Osteoblast (primary cell): Measurements from ENCODE around the gene PHF20. TPM values are rescaled to one million over a fixed set of nuclear protein-coding genes. Genes with fewer than 3 reads are reported as not detected.

Experiments used
- DNase-seq: peaks from one replicate; pipeline ENCODE4 v3.0.0; 2011; ENCODE audit warnings: low spot score, mixed read lengths; ENCODE audit not compliant: insufficient read length; ENCODE audit errors: missing footprints
- H2AFZ ChIP-seq: 2 replicates; pipeline ENCODE4 v1.6.0; 2011; ENCODE audit warnings: mild to moderate bottlenecking, low read length
- H3K27ac ChIP-seq: 2 replicates; pipeline ENCODE4 v1.5.1; 2011; ENCODE audit warnings: mild to moderate bottlenecking, low read depth, low read length, moderate library complexity
- H3K27me3 ChIP-seq: 2 replicates; pipeline ENCODE4 v1.6.0; 2012; ENCODE audit warnings: mild to moderate bottlenecking, control low read depth, inconsistent platforms, low read length, moderate library complexity; ENCODE audit not compliant: insufficient read depth
- H3K36me3 ChIP-seq: 2 replicates; pipeline ENCODE4 v1.5.1; 2011; ENCODE audit warnings: mild to moderate bottlenecking, low read length, control low read depth, moderate library complexity; ENCODE audit not compliant: insufficient read depth
- H3K4me1 ChIP-seq: 2 replicates; pipeline ENCODE4 v1.5.1; 2011; ENCODE audit warnings: mild to moderate bottlenecking, low read length, control low read depth, moderate library complexity; ENCODE audit not compliant: insufficient read depth
- H3K4me2 ChIP-seq: 2 replicates; pipeline ENCODE4 v1.6.0; 2011; ENCODE audit warnings: mild to moderate bottlenecking, low read length; ENCODE audit not compliant: insufficient read depth
- H3K4me3 ChIP-seq: fragments of 200-600 bp; sonication (generic); 3 replicates; pipeline ENCODE4 v1.5.1; 2012; ENCODE audit warnings: mild to moderate bottlenecking, low read length, inconsistent platforms; ENCODE audit not compliant: insufficient read depth
- H3K79me2 ChIP-seq: 2 replicates; pipeline ENCODE4 v1.6.0; 2012; ENCODE audit warnings: mild to moderate bottlenecking, low read length, control low read depth, inconsistent platforms; ENCODE audit not compliant: insufficient read depth
- H3K9me3 ChIP-seq: 2 replicates; pipeline ENCODE4 v1.5.1; 2011; ENCODE audit warnings: low read depth, low read length, control low read depth
- H4K20me1 ChIP-seq: 2 replicates; pipeline ENCODE4 v1.6.0; 2012; ENCODE audit warnings: mild to moderate bottlenecking, low read length, control low read depth; ENCODE audit not compliant: insufficient read depth
- CTCF ChIP-seq: IDR thresholded peaks from 2 replicates; pipeline ENCODE4 v1.5.1; 2011; ENCODE audit warnings: mild to moderate bottlenecking, low read depth, low read length, moderate library complexity; ENCODE audit errors: extremely low read depth
- total RNA-seq: library from RNA; depleted of rRNA; stranded (reverse); fragments of >200 nt; gene quantifications from 2 replicates; pipeline ENCODE4 v1.2.3, GENCODE V29; 2012

PHF20 gene
- total RNA-seq, 1 donor, result 39.1 TPM

- TF ChIP-seq CTCF, result no peak
These were observed 196.3 kb downstream of the PHF20 start, which contains the start of gene CNBD2 for GRCh38 chr20:35967979-35968640. CNBD2 (plus strand) TSS chr20:35968590; CDS start chr20:35968763, 173 bp downstream.

GRCh38 chr20:35968930-35969329 is 197.1 kb downstream of the PHF20 start:
- Histone ChIP-seq H3K9me3 (no peaks in the 10 kb centered on the region), H3K4me2 (no peak overlapping the region)

More at GRCh38 chr20:35967979-35968640, 196.3 kb downstream of the PHF20 start, which contains the start of gene CNBD2:
- DNase-seq, result no peak
- Histone ChIP-seq H3K4me3 (no peak within 1 kb of the TSS), H3K4me1 (no peaks in the 10 kb centered on the region), H3K27ac (no peak within 1 kb of the TSS), H3K4me2 (no peak within 1 kb of the TSS), H4K20me1 (no peaks in the 10 kb centered on the region), H3K36me3 (no peaks in the 10 kb centered on the region), H2AFZ (no peak within 1 kb of the TSS), H3K27me3 (no peaks in the 10 kb centered on the region), H3K9me3 (no peaks in the 10 kb centered on the region), H3K79me2 (no peaks in the 10 kb centered on the region)

GRCh38 chr20:35971981-35972380 is 200.2 kb downstream of the PHF20 start:
- Histone ChIP-seq H3K36me3 (no peaks in the 10 kb centered on the region), H3K27me3 (no peaks in the 10 kb centered on the region), H3K4me2 (no peak overlapping the region), H3K79me2 (no peaks in the 10 kb centered on the region), H4K20me1 (no peaks in the 10 kb centered on the region), H3K9me3 (no peaks in the 10 kb centered on the region), H3K4me3 (no peak overlapping the region), H3K27ac (no peak overlapping the region), H3K4me1 (no peaks in the 10 kb centered on the region), H2AFZ (no peak overlapping the region)
- no peak for TF ChIP-seq CTCF
- DNase-seq, result no peak

More at GRCh38 chr20:35968930-35969329, 197.1 kb downstream of the PHF20 start:
- Histone ChIP-seq H3K36me3 (no peaks in the 10 kb centered on the region), H3K27ac (no peak overlapping the region), H3K4me1 (no peaks in the 10 kb centered on the region), H4K20me1 (no peaks in the 10 kb centered on the region), H3K4me3 (no peak overlapping the region), H3K79me2 (no peaks in the 10 kb centered on the region), H3K27me3 (no peaks in the 10 kb centered on the region), H2AFZ (no peak overlapping the region)
- no peak for TF ChIP-seq CTCF
- DNase-seq, result no peak

- Histone ChIP-seq H3K4me2 (no peak overlapping the region), H3K9me3 (no peaks in the 10 kb centered on the region), H3K27me3 (no peaks in the 10 kb centered on the region), H3K79me2 (no peaks in the 10 kb centered on the region), H3K27ac (no peak overlapping the region), H3K36me3 (no peaks in the 10 kb centered on the region), H2AFZ (no peak overlapping the region), H4K20me1 (no peaks in the 10 kb centered on the region), H3K4me3 (no peak overlapping the region), H3K4me1 (no peaks in the 10 kb centered on the region)
- no peak for TF ChIP-seq CTCF
- DNase-seq, result no peak
These were observed 200.6 kb downstream of the PHF20 start for GRCh38 chr20:35972462-35972861.
